GM12878 (cell line): ENCODE measurements around the gene ITPKB. TPM values are rescaled to one million over a fixed set of nuclear protein-coding genes. Genes with fewer than 3 reads are reported as not detected.
A peak's percentile ranks its signal among the peaks of the same experiment; 100 is the strongest.

Experiments
- ATAC-seq: fragments of 200-7000 bp; cut with Tn5 transposase; 3 replicates; pipeline ENCODE4 v1.9.1; 2020; ENCODE audit warnings: mild to moderate bottlenecking, moderate library complexity
- BruUV-seq: library from RNA; stranded (reverse); fragments of 400-500 nt; replicated peaks from 2 replicates; lab custom pipeline; 2021; lab: Mats Ljungman, UMichigan
- CTCF ChIA-PET: fragments of 300-600 bp; sonication (Branson Sonifier 250); formaldehyde crosslinking; extraction: SDS; loops from one replicate; lab custom pipeline; 2021; ENCODE audit warnings: inconsistent platforms; lab: Yijun Ruan, JAX
- POLR2A ChIA-PET: fragments of 350-600 bp; formaldehyde crosslinking; extraction: SDS; loops from one replicate; lab custom pipeline; 2021; ENCODE audit warnings: inconsistent platforms; lab: Charles Lee
- RAD21 ChIA-PET: fragments of 300-600 bp; sonication (Branson Sonifier 250); formaldehyde crosslinking; loops from one replicate; lab custom pipeline; 2023; ENCODE audit warnings: antibody characterized with exemption; ENCODE audit not compliant: unreplicated experiment; lab: Charles Lee
- SMC1A ChIA-PET: fragments of 300-600 bp; sonication (Branson Sonifier 250); formaldehyde crosslinking; loops from one replicate; lab custom pipeline; 2023; ENCODE audit not compliant: unreplicated experiment, uncharacterized antibody; lab: Charles Lee
- DNase-seq: peaks from one replicate; pipeline ENCODE4 v3.0.0-alpha.2; 2011; ENCODE audit warnings: low read depth, low spot score
- FAIRE-seq: peaks from 3 replicates; lab custom pipeline; 2011; peaks lifted over from hg19 to GRCh38; lab: Jason Lieb, UNC
- H2AFZ ChIP-seq: 2 replicates; pipeline ENCODE4 v1.6.0; 2011; ENCODE audit warnings: low read depth, low read length, control low read depth; ENCODE audit not compliant: control insufficient read depth
- H3K27ac ChIP-seq: 2 replicates; pipeline ENCODE4 v1.5.1; 2011; ENCODE audit warnings: control low read depth; ENCODE audit not compliant: control insufficient read depth, insufficient read depth
- H3K27me3 ChIP-seq, 2 experiments: replicated peaks in 1 of 2; 2 replicates each; pipeline versions ENCODE4 v1.6.0 to v1.6.1; 2011; ENCODE audit warnings: low read length in 1 of 2; ENCODE audit not compliant: control insufficient read depth in 2 of 2, insufficient read depth in 2 of 2
- H3K36me3 ChIP-seq, 2 experiments: 2 replicates each; pipeline ENCODE4 v1.5.1; 2011; ENCODE audit warnings: low read length in 1 of 2; ENCODE audit not compliant: control insufficient read depth in 2 of 2, insufficient read depth in 2 of 2
- H3K4me1 ChIP-seq: 2 replicates; pipeline ENCODE4 v1.6.1; 2011; ENCODE audit warnings: mild to moderate bottlenecking, low read length, moderate library complexity, mixed read lengths; ENCODE audit not compliant: control insufficient read depth, insufficient read depth
- H3K4me2 ChIP-seq: 2 replicates; pipeline ENCODE4 v1.6.0; 2011; ENCODE audit warnings: control low read depth; ENCODE audit not compliant: control insufficient read depth, insufficient read depth
- H3K4me3 ChIP-seq: fragments of 200-600 bp; sonication (generic); 2 replicates; pipeline ENCODE4 v1.5.1; 2016
- H3K79me2 ChIP-seq: 2 replicates; pipeline ENCODE4 v1.6.0; 2011; ENCODE audit warnings: low read length; ENCODE audit not compliant: control insufficient read depth, insufficient read depth
- H3K9ac ChIP-seq: 2 replicates; pipeline ENCODE4 v1.8.0; 2011; ENCODE audit warnings: low read length, control low read depth, mixed read lengths; ENCODE audit not compliant: control insufficient read depth, insufficient read depth
- H3K9me3 ChIP-seq: replicated peaks from 3 replicates; pipeline ENCODE4 v1.5.1; 2011; ENCODE audit warnings: mild to moderate bottlenecking, low read length; ENCODE audit not compliant: control insufficient read depth, insufficient read depth
- H4K20me1 ChIP-seq: 2 replicates; pipeline ENCODE4 v1.6.0; 2011; ENCODE audit not compliant: control insufficient read depth, insufficient read depth
- ATF2 ChIP-seq: IDR thresholded peaks from 2 replicates; pipeline ENCODE4 v1.6.1; 2012; ENCODE audit warnings: low read length, inconsistent platforms
- BCL11A ChIP-seq: IDR thresholded peaks from 2 replicates; pipeline ENCODE4 v1.6.1; 2011; ENCODE audit warnings: low read depth, low read length
- BHLHE40 ChIP-seq, 2 experiments: fragments of 450-650 bp in 1 of 2; IDR thresholded peaks; 2 replicates each; pipeline ENCODE4 v1.6.1; 2011 to 2017; ENCODE audit warnings: low read depth in 2 of 2, borderline replicate concordance in 1 of 2, improper control_type of control experiment in 1 of 2, low read length in 1 of 2, mild to moderate bottlenecking in 1 of 2
- CBX3 ChIP-seq: fragments of 200-600 bp; sonication (generic); IDR thresholded peaks from 2 replicates; pipeline ENCODE4 v1.6.1; 2016; ENCODE audit warnings: low read depth, borderline replicate concordance
- EED ChIP-seq: sonication (generic); IDR thresholded peaks from 2 replicates; pipeline ENCODE4 v1.6.1; 2016; ENCODE audit warnings: antibody characterized with exemption, low read depth
- FOXM1 ChIP-seq: IDR thresholded peaks from 2 replicates; pipeline ENCODE4 v1.6.1; 2012; ENCODE audit warnings: low read depth, mild to moderate bottlenecking, inconsistent platforms, low read length, moderate library complexity
- MTA3 ChIP-seq: IDR thresholded peaks from 2 replicates; pipeline ENCODE4 v1.6.1; 2012; ENCODE audit warnings: low read length, inconsistent platforms, borderline replicate concordance
- RFX5 ChIP-seq: IDR thresholded peaks from 2 replicates; pipeline ENCODE4 v1.6.1; 2011; ENCODE audit warnings: low read depth, low read length, improper control_type of control experiment
- SMAD1 ChIP-seq: fragments of 450-650 bp; IDR thresholded peaks from 2 replicates; pipeline ENCODE4 v1.6.1; 2018; ENCODE audit warnings: mild to moderate bottlenecking, low read depth; ENCODE audit not compliant: partially characterized antibody
- TCF3 ChIP-seq: IDR thresholded peaks from 2 replicates; pipeline ENCODE4 v1.6.1; 2012; ENCODE audit warnings: low read depth, mild to moderate bottlenecking, low read length, borderline replicate concordance; ENCODE audit not compliant: insufficient read depth
- USF1 ChIP-seq: IDR thresholded peaks from 2 replicates; pipeline ENCODE4 v1.6.1; 2011; ENCODE audit warnings: borderline replicate concordance, low read depth, mild to moderate bottlenecking, moderate library complexity, mixed read lengths, low read length; ENCODE audit not compliant: insufficient read depth; ENCODE audit errors: extremely low read length
- ZNF274 ChIP-seq: IDR thresholded peaks from one replicate; pipeline ENCODE4 v1.8.0; 2011; ENCODE audit not compliant: insufficient read length, insufficient read depth
- ZSCAN29 ChIP-seq: fragments of 450-650 bp; IDR thresholded peaks from 2 replicates; pipeline ENCODE4 v1.6.1; 2017; ENCODE audit warnings: mild to moderate bottlenecking, moderate library complexity
- WGBS: methylation state at CpG from one replicate; pipeline ENCODE4 v1.1.6; 2016; ENCODE audit warnings: low lambda C conversion rate; ENCODE audit not compliant: insufficient replicate concordance, insufficient coverage; ENCODE audit errors: missing lambda C conversion rate; 5-methylcytosine and 5-hydroxymethylcytosine counted together
- in situ Hi-C: fragments of 300-500 bp; cut with MboI; formaldehyde crosslinking; loops from 9 replicates; pipeline ENCODE4 v1.14.3; 2018; ENCODE audit warnings: mixed read lengths
- intact Hi-C: fragments of 100-400 bp; cut with micrococcal nuclease; formaldehyde crosslinking; loops from one replicate; pipeline ENCODE4 v1.14.2; 2022; ENCODE audit not compliant: unreplicated experiment
- polyA plus RNA-seq, 11 experiments: library from polyadenylated mRNA; depleted of rRNA in 4 of 11; unstranded in 6 of 11; stranded (reverse) in 5 of 11; fragments of >200 nt; fragmentation: Nextera tagmentation in 4 of 11; fragmentation: Illumina TruSeq in 1 of 11; extraction: Ambion mirVana in 4 of 11; extraction: Trizol in 1 of 11; gene quantifications; 1 replicate in 1 of 11; 2 replicates in 10 of 11; pipeline versions ENCODE4 v1.2.1 to v1.2.3, GENCODE V29; 2011 to 2016; ENCODE audit warnings: inconsistent platforms in 2 of 11, missing spikeins in 2 of 11, low read depth in 1 of 11
- total RNA-seq, 4 experiments: library from RNA; depleted of rRNA in 3 of 4; stranded (reverse); fragments of >200 nt in 3 of 4; fragmentation: Illumina TruSeq in 1 of 4; extraction: Trizol in 1 of 4; gene quantifications; 2 replicates each; pipeline versions ENCODE4 v1.2.1 to v1.2.3, GENCODE V29; 2013 to 2021
- TF ChIP-seq, protein P1 (sequence below): fragments of 450-650 bp; IDR thresholded peaks from 2 replicates; pipeline ENCODE4 v1.6.1; 2014; ENCODE audit warnings: mild to moderate bottlenecking
- TF ChIP-seq, protein P2 (sequence below), 3 experiments: IDR thresholded peaks in 2 of 3; conservative IDR thresholded peaks in 1 of 3; 2 replicates each; pipeline ENCODE4 v1.5.1; 2011; ENCODE audit warnings: low read depth in 3 of 3, low read length in 3 of 3, mild to moderate bottlenecking in 3 of 3, control low read depth in 2 of 3, moderate library complexity in 2 of 3, inconsistent platforms in 1 of 3, mixed read lengths in 1 of 3; ENCODE audit not compliant: control insufficient read depth in 2 of 3, insufficient read depth in 1 of 3; ENCODE audit errors: extremely low read depth in 1 of 3

The ITPKB gene
- total and polyA plus RNA-seq, 10 of the 15 experiments (the other 5 are each of a cell fraction or from before 2014, with no cell fraction given), result 1.3 to 38.7 (median 12.9) TPM

DNA sequence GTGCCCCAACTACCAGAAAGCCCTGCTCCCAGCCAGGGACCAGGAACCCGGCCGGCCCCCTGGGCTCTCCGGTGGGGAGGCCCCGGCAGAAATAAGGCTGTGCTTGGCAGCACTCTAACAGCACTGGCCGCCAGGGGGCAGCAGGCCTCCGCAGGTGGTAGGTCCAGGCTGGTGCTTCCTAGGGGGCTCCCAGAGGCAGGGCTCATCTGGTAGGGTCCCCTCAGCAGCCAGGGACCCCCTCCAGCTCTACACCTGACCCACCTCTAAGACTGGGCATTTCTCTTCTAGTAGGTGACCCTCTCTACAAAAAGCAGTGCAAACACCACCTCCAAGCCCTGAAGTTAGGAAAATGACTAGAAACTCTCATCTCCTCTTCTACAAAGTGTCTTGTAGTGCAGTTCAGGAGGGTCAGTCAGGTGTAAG, 104.9 kb downstream of the ITPKB start (continued):
- TF ChIP-seq FOXM1, result peak; percentile 41; the same call in 1 of the 2 replicates
- TF ChIP-seq BHLHE40 (IDR thresholded peaks at IDR 0.05; ENCODE audit: borderline replicate concordance in 1 of 2, low read depth in 2 of 2, low read length in 1 of 2), result 0 out of 4 replicates have a peak, but pooled peaks of 1 of the 2 experiments have one; percentile 10
- TF ChIP-seq TCF3, result 0 out of 2 replicates have a peak, but pooled peaks have one; percentile 35
- 0 out of 2 replicates have a peak, but pooled peaks have one; percentile 26 for TF ChIP-seq ZSCAN29
- TF ChIP-seq EED, result peak; percentile 49; the same call in 1 of the 2 replicates
- TF ChIP-seq CBX3, result no peak
- TF ChIP-seq MTA3, result no peak
- TF ChIP-seq, protein P1, sequence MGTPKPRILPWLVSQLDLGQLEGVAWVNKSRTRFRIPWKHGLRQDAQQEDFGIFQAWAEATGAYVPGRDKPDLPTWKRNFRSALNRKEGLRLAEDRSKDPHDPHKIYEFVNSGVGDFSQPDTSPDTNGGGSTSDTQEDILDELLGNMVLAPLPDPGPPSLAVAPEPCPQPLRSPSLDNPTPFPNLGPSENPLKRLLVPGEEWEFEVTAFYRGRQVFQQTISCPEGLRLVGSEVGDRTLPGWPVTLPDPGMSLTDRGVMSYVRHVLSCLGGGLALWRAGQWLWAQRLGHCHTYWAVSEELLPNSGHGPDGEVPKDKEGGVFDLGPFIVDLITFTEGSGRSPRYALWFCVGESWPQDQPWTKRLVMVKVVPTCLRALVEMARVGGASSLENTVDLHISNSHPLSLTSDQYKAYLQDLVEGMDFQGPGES, result peak; percentile 21; the same call in 1 of the 2 replicates

DNA sequence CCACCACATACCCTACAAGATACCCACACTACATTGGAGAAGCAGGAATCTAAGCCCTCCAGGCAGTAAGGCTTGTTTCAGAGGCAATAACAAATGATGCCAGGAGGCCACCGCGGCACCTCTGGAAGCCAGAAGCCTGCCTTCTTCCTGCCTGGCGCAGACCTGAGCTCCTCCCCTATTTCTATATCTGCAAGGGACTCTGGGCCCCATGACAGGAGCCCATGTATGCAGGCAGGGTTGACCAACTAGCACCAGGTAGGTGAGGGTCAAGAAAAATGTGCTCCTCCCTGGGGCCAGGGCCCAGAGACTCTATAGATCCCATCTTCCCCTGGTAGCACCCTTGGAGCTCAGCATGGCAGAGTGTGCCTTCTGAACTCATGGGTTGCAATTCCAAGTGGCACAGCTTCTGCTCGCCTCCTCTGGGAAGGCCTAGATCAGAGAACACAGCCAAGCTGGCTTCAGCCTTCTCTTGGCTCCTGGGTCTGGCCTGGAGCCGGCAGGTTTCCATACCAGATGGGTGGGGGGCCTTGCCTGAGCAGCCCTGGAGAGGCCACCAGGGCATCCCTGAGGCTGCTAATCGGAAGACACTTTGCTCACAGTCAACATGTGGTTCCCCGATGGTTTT, 105.4 kb downstream of the ITPKB start:
- DNase-seq, result no peak
- no peak overlapping the region for H3K9ac ChIP-seq
- TF ChIP-seq USF1, result no peak
- no peak for TF ChIP-seq ATF2
- no peak for TF ChIP-seq ZNF274
- TF ChIP-seq BCL11A, result no peak
- TF ChIP-seq, protein P2, sequence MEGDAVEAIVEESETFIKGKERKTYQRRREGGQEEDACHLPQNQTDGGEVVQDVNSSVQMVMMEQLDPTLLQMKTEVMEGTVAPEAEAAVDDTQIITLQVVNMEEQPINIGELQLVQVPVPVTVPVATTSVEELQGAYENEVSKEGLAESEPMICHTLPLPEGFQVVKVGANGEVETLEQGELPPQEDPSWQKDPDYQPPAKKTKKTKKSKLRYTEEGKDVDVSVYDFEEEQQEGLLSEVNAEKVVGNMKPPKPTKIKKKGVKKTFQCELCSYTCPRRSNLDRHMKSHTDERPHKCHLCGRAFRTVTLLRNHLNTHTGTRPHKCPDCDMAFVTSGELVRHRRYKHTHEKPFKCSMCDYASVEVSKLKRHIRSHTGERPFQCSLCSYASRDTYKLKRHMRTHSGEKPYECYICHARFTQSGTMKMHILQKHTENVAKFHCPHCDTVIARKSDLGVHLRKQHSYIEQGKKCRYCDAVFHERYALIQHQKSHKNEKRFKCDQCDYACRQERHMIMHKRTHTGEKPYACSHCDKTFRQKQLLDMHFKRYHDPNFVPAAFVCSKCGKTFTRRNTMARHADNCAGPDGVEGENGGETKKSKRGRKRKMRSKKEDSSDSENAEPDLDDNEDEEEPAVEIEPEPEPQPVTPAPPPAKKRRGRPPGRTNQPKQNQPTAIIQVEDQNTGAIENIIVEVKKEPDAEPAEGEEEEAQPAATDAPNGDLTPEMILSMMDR (IDR thresholded peaks at IDR 0.05 in 2 of 3, conservative IDR thresholded peaks at IDR 0.05 in 1 of 3; ENCODE audit: control insufficient read depth in 2 of 3, extremely low read depth in 1 of 3, insufficient read depth in 1 of 3, low read depth in 3 of 3, low read length in 3 of 3), result no peak
- TF ChIP-seq SMAD1, result no peak
- TF ChIP-seq RFX5, result no peak

More for the DNA sequence above, 105.4 kb downstream of the ITPKB start:
- Histone ChIP-seq H3K27ac (no peak overlapping the region), H4K20me1 (no peaks in the 10 kb centered on the region), H3K9me3 (no peaks in the 10 kb centered on the region), H3K4me2 (no peak overlapping the region), H2AFZ (no peak overlapping the region), H3K36me3 (peaks cover 9 to 17% of the 10 kb centered on the region in 2 experiments), H3K27me3 (no peaks in the 10 kb centered on the region), H3K4me3 (no peak overlapping the region), H3K4me1 (peaks cover 21% of the 10 kb centered on the region), H3K79me2 (no peaks in the 10 kb centered on the region)
- POLR2A ChIA-PET, result interaction anchor here (0.6 to 2.0 kb wide), 7 partner anchors 10 to 233 kb away, joined by 3 to 12 read pairs (median 3); partner anchors contain the start of gene ITPKB
- CTCF ChIA-PET, result interaction anchor here (0.6 to 6.9 kb wide), 33 partner anchors 9 to 1120 kb away, joined by 3 to 112 read pairs (median 4); partner anchors contain the start of gene COQ8A
- RAD21 ChIA-PET, result interaction anchor here (0.6 to 4.9 kb wide), 20 partner anchors 9 to 860 kb away, joined by 3 to 42 read pairs (median 3); partner anchors contain the start of gene ITPKB
- FAIRE-seq, result peak; percentile 38
- SMC1A ChIA-PET, result interaction anchor here (0.8 to 4.4 kb wide), 14 partner anchors 10 to 249 kb away, joined by 3 to 86 read pairs (median 4); no protein-coding TSS in a partner anchor
- in situ Hi-C loops, result loop anchor here (5.0 kb wide), 1 partner anchor 194 kb away; no protein-coding TSS in a partner anchor
- intact Hi-C loops, result loop anchor here (1.0 to 2.0 kb wide), 2 partner anchors 105 to 195 kb away; partner anchors contain the start of gene ITPKB
- WGBS, result 15% methylated on average over 7 of the region's 7 CpGs
- no TSS peak for BruUV-seq
- peak; percentile 46 for ATAC-seq
